Medulla oblongata (tissue), 1 donor: ENCODE results near the gene SERPINB1.
"Not testable (repeated sequence)": the region's sequence is repeated elsewhere in the genome, so short reads cannot be mapped to it uniquely, and the experiment has no call there.

Source experiments
- DNase-seq: peaks from one replicate; pipeline ENCODE4 v3.0.0-alpha.2; 2015; ENCODE audit errors: extremely low spot score

SERPINB1 gene

GRCh38 chr6:2866171-2866846 lies 24.6 kb upstream of the SERPINB1 start:
- DNase-seq = no peak

- no peak for DNase-seq
Measured at GRCh38 chr6:2865694-2866151, 24.1 kb upstream of the SERPINB1 start.

- no peak for DNase-seq
Measured at GRCh38 chr6:2865270-2865669, 23.6 kb upstream of the SERPINB1 start.

GRCh38 chr6:2863901-2864300 lies 22.2 kb upstream of the SERPINB1 start:
- DNase-seq = no peak

- no peak for DNase-seq
Measured at GRCh38 chr6:2862712-2863181, 21.1 kb upstream of the SERPINB1 start.

GRCh38 chr6:2861822-2862164 lies 20.1 kb upstream of the SERPINB1 start:
- DNase-seq = no peak

GRCh38 chr6:2861060-2861821 lies 19.6 kb upstream of the SERPINB1 start:
- no peak for DNase-seq

- DNase-seq = not testable (repeated sequence)
Measured at GRCh38 chr6:2860706-2861059, 19.0 kb upstream of the SERPINB1 start.

GRCh38 chr6:2859798-2860705 lies 18.4 kb upstream of the SERPINB1 start:
- DNase-seq = not testable (repeated sequence)

GRCh38 chr6:2859185-2859700 lies 17.6 kb upstream of the SERPINB1 start:
- DNase-seq = no peak

- DNase-seq = no peak
Measured at GRCh38 chr6:2857580-2858337, 16.1 kb upstream of the SERPINB1 start.

- no peak for DNase-seq
Measured at GRCh38 chr6:2857185-2857579, 15.5 kb upstream of the SERPINB1 start.

GRCh38 chr6:2855061-2855519 lies 13.4 kb upstream of the SERPINB1 start:
- DNase-seq = peak; percentile 71

- DNase-seq = peak; percentile 79
Measured at GRCh38 chr6:2854396-2854982, 12.8 kb upstream of the SERPINB1 start.

- DNase-seq = peak; percentile 65
Measured at GRCh38 chr6:2853769-2854395, 12.2 kb upstream of the SERPINB1 start.

- not testable (repeated sequence) for DNase-seq
Measured at GRCh38 chr6:2853378-2853768, 11.7 kb upstream of the SERPINB1 start.

GRCh38 chr6:2852921-2853322 lies 11.3 kb upstream of the SERPINB1 start:
- DNase-seq = no peak

GRCh38 chr6:2852514-2852855 lies 10.8 kb upstream of the SERPINB1 start:
- no peak for DNase-seq

- no peak for DNase-seq
Measured at GRCh38 chr6:2851727-2852513, 10.3 kb upstream of the SERPINB1 start.
